CD4-positive, alpha-beta T cell (primary cell): Measurements from ENCODE around the gene ADCY10. TPM values are rescaled to one million over a fixed set of nuclear protein-coding genes. Genes with fewer than 3 reads are reported as not detected.

Experiments
- ATAC-seq: fragments of 200-7000 bp; cut with Tn5 transposase; one replicate; pipeline ENCODE4 v1.10.0; 2022; ENCODE audit warnings: mild to moderate bottlenecking; ENCODE audit not compliant: poor library complexity
- CTCF ChIA-PET: fragments of 350-600 bp; sonication (Branson Sonifier 250); formaldehyde crosslinking; loops from one replicate; lab custom pipeline; 2021; ENCODE audit warnings: antibody characterized with exemption, inconsistent platforms; lab: Charles Lee
- POLR2A ChIA-PET: fragments of 350-600 bp; sonication (Branson Sonifier 250); formaldehyde crosslinking; loops from one replicate; lab custom pipeline; 2021; ENCODE audit warnings: antibody characterized with exemption, inconsistent platforms; lab: Charles Lee
- DNase-seq, 14 experiments: peaks; one replicate each; pipeline ENCODE4 v3.0.0-alpha.2; 2013 to 2020; ENCODE audit warnings: mixed read lengths in 2 of 14
- H3K27ac ChIP-seq, 2 donors: one replicate each; pipeline versions ENCODE4 v1.5.1 to v1.7.0; 2013; ENCODE audit warnings: low read length in 2 of 2, low read depth in 1 of 2, mild to moderate bottlenecking in 1 of 2
- H3K27me3 ChIP-seq, 2 experiments: 1 replicate in 1 of 2; 2 replicates in 1 of 2; pipeline versions ENCODE4 v1.6.1 to v1.7.0; 2013; ENCODE audit warnings: low read length in 2 of 2, control low read depth in 1 of 2, mild to moderate bottlenecking in 1 of 2, moderate library complexity in 1 of 2; ENCODE audit not compliant: insufficient read depth in 2 of 2, control insufficient read depth in 1 of 2
- H3K36me3 ChIP-seq: one replicate; pipeline ENCODE4 v1.6.1; 2013; ENCODE audit warnings: low read length, control low read depth; ENCODE audit not compliant: insufficient read depth
- H3K4me1 ChIP-seq: one replicate; pipeline ENCODE4 v1.6.1; 2013; ENCODE audit warnings: low read length, control low read depth; ENCODE audit not compliant: insufficient read depth
- H3K4me3 ChIP-seq: one replicate; pipeline ENCODE4 v1.5.1; 2013; ENCODE audit warnings: mild to moderate bottlenecking, low read length, moderate library complexity
- H3K9me3 ChIP-seq, 2 experiments: 1 replicate in 1 of 2; 2 replicates in 1 of 2; pipeline versions ENCODE4 v1.6.1 to v1.7.0; 2013; ENCODE audit warnings: low read length in 2 of 2, mild to moderate bottlenecking in 2 of 2, control low read depth in 1 of 2, moderate library complexity in 1 of 2; ENCODE audit not compliant: control insufficient read depth in 1 of 2, insufficient read depth in 1 of 2
- H3K27ac Mint-ChIP-seq: one replicate; pipeline ENCODE4 v1.8.0; 2020; ENCODE audit warnings: mixed read lengths
- H3K27me3 Mint-ChIP-seq: one replicate; pipeline ENCODE4 v1.8.0; 2021; ENCODE audit warnings: mixed read lengths
- H3K36me3 Mint-ChIP-seq: one replicate; pipeline ENCODE4 v1.8.0; 2021; ENCODE audit warnings: low read depth, mixed read lengths
- H3K4me1 Mint-ChIP-seq: one replicate; pipeline ENCODE4 v1.8.0; 2021; ENCODE audit warnings: low read depth, mixed read lengths
- H3K4me3 Mint-ChIP-seq: one replicate; pipeline ENCODE4 v1.8.0; 2020; ENCODE audit warnings: mild to moderate bottlenecking, mixed read lengths
- H3K9me3 Mint-ChIP-seq: one replicate; pipeline ENCODE4 v1.8.0; 2020; ENCODE audit warnings: mixed read lengths
- CTCF ChIP-seq: fragments of 200-600 bp; IDR thresholded peaks from one replicate; pipeline ENCODE4 v1.8.0; 2022; ENCODE audit warnings: antibody characterized with exemption, mild to moderate bottlenecking
- intact Hi-C, 2 experiments: fragments of 100-400 bp; cut with DNase I in 1 of 2; cut with micrococcal nuclease in 1 of 2; formaldehyde crosslinking; loops; one replicate each; pipeline versions ENCODE4 v1.15.1 to v1.9.0; 2023 to 2025; cut with DNase I, micrococcal nuclease
- total RNA-seq, 174 experiments: library from RNA in 2 of 174; stranded (reverse) in 2 of 174; gene quantifications; one replicate each; pipeline ENCODE4 v1.2.3 and lab custom pipeline; 2021 to 2026

ADCY10 gene
- total RNA-seq, 2 experiments from 2014 or later, result 0.11 to 0.52 TPM

GRCh38 chr1:167922023-167922422 is 8.1 kb upstream of the ADCY10 start:
- Histone ChIP-seq H3K36me3 (peaks cover 19% of the 10 kb centered on the region), H3K27ac (no peak overlapping the region), H3K4me3 (no peak overlapping the region), H3K9me3 (no peaks in the 10 kb centered on the region), H3K4me1 (no peaks in the 10 kb centered on the region), H3K27me3 (no peaks in the 10 kb centered on the region)
- ATAC-seq (no peak), DNase-seq (no peak)
- no peak for TF ChIP-seq CTCF
- Mint-ChIP-seq H3K27ac (no peak overlapping the region), H3K9me3 (no peaks in the 10 kb centered on the region), H3K27me3 (no peaks in the 10 kb centered on the region), H3K4me3 (no peak overlapping the region), H3K36me3 (peaks cover 50% of the 10 kb centered on the region), H3K4me1 (peaks cover 21% of the 10 kb centered on the region)
- ChIA-PET POLR2A (no interaction called here), CTCF (no interaction called here)
- intact Hi-C loops, result no loop called here

GRCh38 chr1:167916766-167917511 is 3.0 kb upstream of the ADCY10 start:
- Mint-ChIP-seq H3K4me1 (peaks cover under 1% of the 10 kb centered on the region), H3K27me3 (no peaks in the 10 kb centered on the region), H3K9me3 (no peaks in the 10 kb centered on the region), H3K36me3 (peaks cover 47% of the 10 kb centered on the region), H3K27ac (no peak overlapping the region), H3K4me3 (no peak overlapping the region)
- intact Hi-C loops, result no loop called here
- Histone ChIP-seq H3K27me3 (no peaks in the 10 kb centered on the region), H3K27ac (no peak overlapping the region), H3K4me3 (no peak overlapping the region), H3K36me3 (peaks cover 12% of the 10 kb centered on the region), H3K9me3 (no peaks in the 10 kb centered on the region), H3K4me1 (no peaks in the 10 kb centered on the region)
- DNase-seq (no peak), ATAC-seq (no peak)
- CTCF ChIA-PET, result interaction anchor here (1.0 kb wide), 1 partner anchor 165 kb away, joined by 3 read pairs; no protein-coding TSS in a partner anchor
- POLR2A ChIA-PET, result interaction anchor here (1.9 kb wide), 1 partner anchor 19 kb away, joined by 5 read pairs; the partner anchor contains the start of genes DCAF6 and MPC2
- no peak for TF ChIP-seq CTCF

- H3K27ac Mint-ChIP-seq, result no peak overlapping the region
- no peaks in the 10 kb centered on the region for H3K4me1 ChIP-seq
- ATAC-seq (no peak), DNase-seq (no peak)
- intact Hi-C loops, result no loop called here
- ChIA-PET CTCF (no interaction called here), POLR2A (interaction anchor here (1.9 kb wide), 1 partner anchor 21 kb away, joined by 5 read pairs; the partner anchor contains the start of genes DCAF6 and MPC2)
- H3K4me3 ChIP-seq, result no peak overlapping the region
- H3K9me3 ChIP-seq, result no peaks in the 10 kb centered on the region
- peaks cover 12% of the 10 kb centered on the region for H3K36me3 ChIP-seq
- no peak overlapping the region for H3K27ac ChIP-seq
- no peak for TF ChIP-seq CTCF
- H3K4me3 Mint-ChIP-seq, result no peak overlapping the region
- H3K27me3 ChIP-seq, result no peaks in the 10 kb centered on the region
- H3K27me3 Mint-ChIP-seq, result no peaks in the 10 kb centered on the region
- peaks cover 47% of the 10 kb centered on the region for H3K36me3 Mint-ChIP-seq
- H3K9me3 Mint-ChIP-seq, result no peaks in the 10 kb centered on the region
- no peaks in the 10 kb centered on the region for H3K4me1 Mint-ChIP-seq
Measured at GRCh38 chr1:167915569-167915968, 1.6 kb upstream of the ADCY10 start.
